ENCODE measurements around the gene C11orf68. TPM values are rescaled to one million over a fixed set of nuclear protein-coding genes. Genes with fewer than 3 reads are reported as not detected.

C11orf68 gene
- total RNA-seq, 4 donors from 2014 or later, result 17.7 to 27.1 (median 20.9) TPM

DNA sequence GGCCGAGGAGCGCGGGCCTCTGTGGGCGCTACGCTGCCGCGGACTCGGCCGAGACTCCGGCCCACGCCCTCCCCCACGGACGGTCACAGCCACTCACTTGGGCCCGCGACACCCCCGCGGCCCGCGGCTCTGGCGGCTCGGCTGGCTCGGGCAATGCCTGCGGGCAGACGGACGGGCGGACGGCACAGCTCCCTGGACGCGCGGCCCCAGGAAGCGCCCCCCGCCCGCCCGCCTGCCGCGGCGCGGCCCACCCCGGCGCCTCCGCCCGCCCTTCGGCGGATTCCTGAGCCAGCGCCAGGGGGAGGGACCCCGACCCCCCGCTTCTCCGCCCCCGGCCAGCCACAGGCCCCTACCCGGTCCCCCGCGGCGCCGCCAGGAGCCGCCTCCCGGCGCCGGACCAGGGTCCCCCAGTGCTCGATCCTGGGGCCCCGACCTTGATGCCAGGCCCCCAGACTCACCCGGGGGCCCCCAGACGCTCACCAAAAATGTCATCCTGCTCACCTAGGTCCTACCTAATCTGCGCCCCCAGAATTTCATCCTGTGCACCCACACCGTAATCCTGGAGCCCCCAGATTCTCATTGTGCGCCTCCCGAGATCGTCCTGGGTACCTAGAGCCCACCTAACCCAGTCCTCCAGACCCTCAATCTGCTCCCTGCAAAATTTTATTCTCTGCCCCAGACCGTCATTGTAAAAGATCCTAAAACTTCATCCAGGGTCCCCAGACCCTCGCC, 46.1 kb downstream of the C11orf68 start, which contains the start of gene EFEMP2:
EFEMP2 (minus strand) TSS at position 215 of the 732 bp plus-strand sequence. CDS start 446 bp downstream, outside the sequence.
- Histone ChIP-seq H3K27me3 (no peaks in the 10 kb centered on the region), H3K27ac (peak within 1 kb of the TSS; percentile 80 to 95 (median 89)), H3K36me3 (peaks cover 0 to 2% of the 10 kb centered on the region in 2 donors), H3K4me3 (replicated peaks in 1 of 3) (peak within 1 kb of the TSS; percentile 23 to 76 (median 27)), H3K9me3 (no peaks in the 10 kb centered on the region), H3K4me1 (peaks cover 16 to 28% of the 10 kb centered on the region in 2 donors)
- intact Hi-C loops (cut with DNase I), result no loop called here
- peak; percentile 46 to 63 for DNase-seq
- TF ChIP-seq POLR2A (IDR thresholded peaks at IDR 0.05) (peak in 1 of 2 donors; percentile 36), CTCF (IDR thresholded peaks at IDR 0.05) (no peak)
- WGBS, 2 donors, result 1 to 2% methylated on average over 9 to 12 of the region's 69 CpGs

DNA sequence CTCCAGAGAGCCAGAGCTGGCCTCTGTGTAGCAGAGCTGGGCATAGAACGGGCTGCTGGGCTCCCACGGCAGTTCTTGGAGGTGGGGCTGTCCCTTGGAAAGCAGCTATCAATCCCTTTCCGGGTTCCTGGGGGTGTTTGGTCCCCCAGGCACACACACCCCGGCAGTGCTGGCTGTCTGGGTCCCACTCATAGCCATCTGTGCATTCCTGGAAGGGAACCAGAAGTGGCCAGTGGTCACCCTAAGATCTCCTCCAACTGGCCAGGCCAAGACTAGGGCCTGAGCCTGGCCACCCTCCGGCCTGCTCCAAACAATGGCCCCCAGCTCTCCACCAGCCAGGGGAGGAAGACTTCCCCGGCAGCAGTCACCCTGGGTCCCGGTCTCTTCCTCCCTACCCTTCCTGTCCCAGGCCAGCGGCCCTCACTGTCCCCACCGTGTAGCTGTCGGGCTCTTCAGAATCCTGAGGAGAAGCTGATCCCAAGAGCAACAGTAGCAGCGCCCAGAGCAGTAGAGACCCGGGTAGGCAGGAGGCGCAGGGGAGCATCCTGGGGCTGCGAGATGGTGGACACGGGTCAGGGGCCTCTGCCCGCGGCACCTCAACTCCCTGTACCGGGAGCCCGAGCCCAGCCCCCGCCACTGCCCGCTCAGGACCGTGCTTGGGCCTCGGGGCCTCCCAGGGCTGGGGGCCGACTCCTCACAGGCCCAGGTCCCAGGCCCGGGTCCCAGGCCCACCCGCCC, 46.9 kb downstream of the C11orf68 start:
- H3K27me3 ChIP-seq, result no peaks in the 10 kb centered on the region
- peak; percentile 49 to 57 for DNase-seq
- WGBS, 2 donors, result 31% methylated on average over 16 of the region's 26 CpGs; no CpG with 5 or more reads in 1 of the 2 donors
- H3K36me3 ChIP-seq, result peaks cover 4 to 8% of the 10 kb centered on the region in 2 donors
- H3K9me3 ChIP-seq, result no peaks in the 10 kb centered on the region
- peak in 1 of 2 donors; percentile 4 for TF ChIP-seq POLR2A (IDR thresholded peaks at IDR 0.05)
- peak in 1 of 6 experiments; percentile 17 for TF ChIP-seq CTCF (IDR thresholded peaks at IDR 0.05)
- H3K4me3 ChIP-seq (replicated peaks in 1 of 3), result peak overlapping the region in 2 of 3 donors; percentile 27 to 76
- H3K27ac ChIP-seq, result peak overlapping the region; percentile 80 to 95 (median 89)
- peaks cover 16 to 28% of the 10 kb centered on the region in 2 donors for H3K4me1 ChIP-seq
- intact Hi-C loops (cut with DNase I), result no loop called here

DNA sequence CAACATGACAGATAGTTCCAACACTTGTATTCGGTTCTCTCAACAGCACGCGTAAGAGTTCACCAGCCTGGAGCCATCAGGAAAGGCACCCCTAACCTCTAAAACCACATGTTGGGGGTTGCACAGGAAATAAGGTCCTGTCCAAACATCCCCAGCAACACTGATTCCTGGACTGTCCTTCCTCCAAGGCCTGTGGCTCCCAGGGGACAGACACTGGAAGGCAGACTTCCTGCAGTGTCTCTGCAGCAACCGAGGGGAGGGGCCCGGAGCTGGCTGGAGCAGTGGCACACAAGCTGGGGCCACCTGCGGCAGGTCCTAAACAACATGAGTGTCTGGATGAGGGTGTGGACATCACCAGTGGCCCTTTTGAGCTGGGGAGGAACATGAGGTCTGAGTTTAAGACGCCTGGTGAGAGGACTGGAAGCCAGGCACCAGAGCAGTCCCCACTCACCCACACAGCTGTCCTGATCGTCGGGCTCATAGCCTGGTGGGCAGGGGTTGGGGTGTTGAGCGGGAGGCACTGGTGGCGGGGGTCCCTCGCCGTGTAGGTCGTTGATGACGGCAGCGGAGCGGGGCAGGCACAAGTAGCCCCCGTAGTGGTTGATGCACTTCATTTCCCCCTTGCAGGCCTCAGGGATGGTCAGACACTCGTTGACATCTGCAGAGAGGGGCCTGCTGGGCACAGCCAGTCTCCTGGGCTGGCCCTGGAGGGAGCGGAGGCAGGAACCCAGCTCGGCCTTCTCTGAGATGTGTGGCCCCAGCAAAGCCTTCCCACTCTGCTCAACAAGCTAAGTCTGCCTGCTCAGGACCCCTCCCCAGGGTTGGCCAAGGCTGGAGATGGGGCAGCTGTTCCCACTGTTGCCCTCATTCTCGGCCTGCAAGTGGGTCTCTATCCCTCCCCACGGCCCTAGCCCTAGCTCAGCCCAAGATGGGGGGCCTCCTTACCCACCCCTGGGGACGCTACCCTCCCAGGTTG, 47.9 kb downstream of the C11orf68 start:
- no peak for TF ChIP-seq CTCF (IDR thresholded peaks at IDR 0.05)
- TF ChIP-seq POLR2A (IDR thresholded peaks at IDR 0.05), result no peak
- Histone ChIP-seq H3K9me3 (no peaks in the 10 kb centered on the region), H3K27ac (peak overlapping the region in 2 of 3 donors; percentile 80 to 95), H3K36me3 (peaks cover 12 to 16% of the 10 kb centered on the region in 2 donors), H3K4me3 (replicated peaks in 1 of 3) (no peak overlapping the region), H3K27me3 (no peaks in the 10 kb centered on the region), H3K4me1 (peaks cover 16 to 28% of the 10 kb centered on the region in 2 donors)
- intact Hi-C loops (cut with DNase I), result no loop called here
- peak in 1 of 2 donors; percentile 18 for DNase-seq
- WGBS, 2 donors, result 71 to 78% methylated on average over 18 to 23 of the region's 24 CpGs

GRCh38 chr11:65870307-65870658, 48.6 kb downstream of the C11orf68 start:
- H3K36me3 ChIP-seq, result peaks cover 19 to 22% of the 10 kb centered on the region in 2 donors
- peaks cover 16 to 28% of the 10 kb centered on the region in 2 donors for H3K4me1 ChIP-seq
- DNase-seq, result no peak
- H3K27me3 ChIP-seq, result no peaks in the 10 kb centered on the region
- intact Hi-C loops (cut with DNase I), result no loop called here
- no peak overlapping the region for H3K4me3 ChIP-seq (replicated peaks in 1 of 3)
- 80 to 91% methylated on average over 7 to 9 of the region's 11 CpGs for WGBS, 2 donors
- H3K9me3 ChIP-seq, result no peaks in the 10 kb centered on the region
- H3K27ac ChIP-seq, result no peak overlapping the region
- no peak for TF ChIP-seq POLR2A (IDR thresholded peaks at IDR 0.05)
- TF ChIP-seq CTCF (IDR thresholded peaks at IDR 0.05), result no peak

Data from thyroid gland (tissue), 4 donors.